IMR-90 (cell line): ENCODE measurements around the gene DDN.

ENCODE experiments used
- SMC3 ChIP-seq: fragments of 150-350 bp; IDR thresholded peaks from 2 replicates; pipeline ENCODE4 v1.6.1; 2016; ENCODE audit warnings: low read depth, mild to moderate bottlenecking, antibody characterized with exemption, low read length, moderate library complexity
- TF ChIP-seq, protein P1 (sequence below): fragments of 150-350 bp; IDR thresholded peaks from 2 replicates; pipeline ENCODE4 v1.6.1; 2017; ENCODE audit warnings: mild to moderate bottlenecking, antibody characterized with exemption, low read length, low read depth

- TF ChIP-seq, protein P1, sequence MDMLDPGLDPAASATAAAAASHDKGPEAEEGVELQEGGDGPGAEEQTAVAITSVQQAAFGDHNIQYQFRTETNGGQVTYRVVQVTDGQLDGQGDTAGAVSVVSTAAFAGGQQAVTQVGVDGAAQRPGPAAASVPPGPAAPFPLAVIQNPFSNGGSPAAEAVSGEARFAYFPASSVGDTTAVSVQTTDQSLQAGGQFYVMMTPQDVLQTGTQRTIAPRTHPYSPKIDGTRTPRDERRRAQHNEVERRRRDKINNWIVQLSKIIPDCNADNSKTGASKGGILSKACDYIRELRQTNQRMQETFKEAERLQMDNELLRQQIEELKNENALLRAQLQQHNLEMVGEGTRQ = no peak
- no peak for TF ChIP-seq SMC3
Measured at GRCh38 chr12:49032276-49032675, 33.1 kb upstream of the DDN start.
